H1 (cell line): ENCODE data around the gene FAM167B. TPM values are rescaled to one million over a fixed set of nuclear protein-coding genes. Genes with fewer than 3 reads are reported as not detected.

ENCODE experiments used
- CTCF ChIA-PET: fragments of 300-600 bp; sonication (Branson Sonifier 250); formaldehyde crosslinking; loops from one replicate; lab custom pipeline; 2021; ENCODE audit not compliant: partially characterized antibody; lab: Charles Lee
- POLR2A ChIA-PET: fragments of 300-600 bp; sonication (Branson Sonifier 250); formaldehyde crosslinking; loops from one replicate; lab custom pipeline; 2021; ENCODE audit warnings: inconsistent platforms; ENCODE audit not compliant: partially characterized antibody; lab: Charles Lee
- DNase-seq, 2 experiments: peaks; one replicate each; pipeline versions ENCODE4 v3.0.0 to v3.0.0-alpha.2; 2010 to 2022; ENCODE audit warnings: low spot score in 2 of 2, low read depth in 1 of 2, mixed read lengths in 1 of 2
- FAIRE-seq: peaks from 2 replicates; lab custom pipeline; 2011; peaks lifted over from hg19 to GRCh38; lab: Jason Lieb, UNC
- H2AFZ ChIP-seq: 2 replicates; pipeline ENCODE4 v1.8.1; 2012; ENCODE audit warnings: low read length, inconsistent platforms
- H2AK5ac ChIP-seq: 2 replicates; pipeline ENCODE4 v1.6.1; 2013; ENCODE audit warnings: low read depth, low read length
- H2BK120ac ChIP-seq: replicated peaks from 2 replicates; pipeline ENCODE3; 2013; ENCODE audit warnings: low read depth, low read length, inconsistent platforms
- H2BK12ac ChIP-seq: 2 replicates; pipeline ENCODE4 v1.6.1; 2013; ENCODE audit warnings: low read depth, low read length
- H2BK15ac ChIP-seq: 2 replicates; pipeline ENCODE4 v1.6.1; 2013; ENCODE audit warnings: low read length
- H2BK20ac ChIP-seq: 2 replicates; pipeline ENCODE4 v1.6.1; 2013; ENCODE audit warnings: low read length
- H2BK5ac ChIP-seq: 2 replicates; pipeline ENCODE4 v1.6.1; 2013; ENCODE audit warnings: low read depth, low read length
- H3K14ac ChIP-seq: 2 replicates; pipeline ENCODE4 v1.6.1; 2013; ENCODE audit warnings: inconsistent platforms; ENCODE audit not compliant: insufficient read length
- H3K18ac ChIP-seq: 2 replicates; pipeline ENCODE4 v1.6.1; 2013; ENCODE audit warnings: low read length; ENCODE audit errors: extremely low read depth
- H3K23ac ChIP-seq: 2 replicates; pipeline ENCODE4 v1.6.1; 2013; ENCODE audit warnings: inconsistent platforms; ENCODE audit not compliant: insufficient read length
- H3K23me2 ChIP-seq: 2 replicates; pipeline ENCODE4 v1.6.1; 2013; ENCODE audit warnings: low read depth, low read length
- H3K27ac ChIP-seq: 2 replicates; pipeline ENCODE4 v1.6.1; 2011; ENCODE audit warnings: low read depth, low read length, inconsistent platforms
- H3K27me3 ChIP-seq, 4 experiments: replicated peaks in 1 of 4; 1 replicate in 1 of 4; 2 replicates in 3 of 4; pipeline versions ENCODE4 v1.6.1 to v1.8.1; 2011 to 2013; ENCODE audit warnings: low read length in 3 of 4, mild to moderate bottlenecking in 3 of 4, inconsistent platforms in 2 of 4, mixed read lengths in 2 of 4, moderate library complexity in 1 of 4; ENCODE audit not compliant: control insufficient read depth in 3 of 4, insufficient read depth in 3 of 4; ENCODE audit errors: extremely low read depth in 1 of 4
- H3K36me3 ChIP-seq, 4 experiments: 2 replicates each; pipeline versions ENCODE4 v1.6.1 to v1.8.1; 2011 to 2013; ENCODE audit warnings: mild to moderate bottlenecking in 4 of 4, low read length in 3 of 4, moderate library complexity in 2 of 4, control low read depth in 1 of 4, inconsistent platforms in 1 of 4; ENCODE audit not compliant: insufficient read depth in 4 of 4, control insufficient read depth in 2 of 4
- H3K4ac ChIP-seq: replicated peaks from 2 replicates; pipeline ENCODE3; 2013; ENCODE audit warnings: low read length, low read depth, mixed read lengths, inconsistent platforms; ENCODE audit not compliant: insufficient read length
- H3K4me1 ChIP-seq, 4 experiments: replicated peaks in 1 of 4; 1 replicate in 1 of 4; 2 replicates in 3 of 4; pipeline versions ENCODE4 v1.6.1 to v1.8.1; 2011 to 2013; ENCODE audit warnings: low read length in 3 of 4, inconsistent platforms in 2 of 4, mixed read lengths in 1 of 4; ENCODE audit not compliant: insufficient read depth in 4 of 4, control insufficient read depth in 3 of 4
- H3K4me2 ChIP-seq, 2 experiments: 2 replicates each; pipeline versions ENCODE4 v1.6.1 to v1.8.1; 2011 to 2013; ENCODE audit warnings: low read depth in 2 of 2, low read length in 2 of 2, control low read depth in 1 of 2, inconsistent platforms in 1 of 2, mild to moderate bottlenecking in 1 of 2; ENCODE audit not compliant: insufficient read depth in 1 of 2
- H3K4me3 ChIP-seq, 4 experiments: fragments of 200-600, 300-600 bp in 1 of 4; sonication (generic), shearing (Covaris generic), sonication (Bioruptor Twin) in 1 of 4; 2 replicates each; pipeline versions ENCODE4 v1.5.1 to v1.8.1; 2011 to 2016; ENCODE audit warnings: low read length in 4 of 4, low read depth in 3 of 4, control low read depth in 2 of 4, inconsistent platforms in 2 of 4, mild to moderate bottlenecking in 2 of 4, mixed read lengths in 1 of 4, moderate library complexity in 1 of 4; ENCODE audit not compliant: insufficient read depth in 2 of 4; ENCODE audit errors: extremely low read depth in 1 of 4
- H3K56ac ChIP-seq: replicated peaks from 2 replicates; pipeline ENCODE3; 2013; ENCODE audit warnings: low read depth, mild to moderate bottlenecking, mixed read lengths, low read length, inconsistent platforms; ENCODE audit not compliant: insufficient read length
- H3K79me1 ChIP-seq: 2 replicates; pipeline ENCODE4 v1.6.1; 2013; ENCODE audit warnings: low read depth, low read length, control low read depth
- H3K79me2 ChIP-seq, 2 experiments: 2 replicates each; pipeline versions ENCODE4 v1.6.1 to v1.8.1; 2012 to 2013; ENCODE audit warnings: low read length in 2 of 2, mild to moderate bottlenecking in 2 of 2, inconsistent platforms in 1 of 2; ENCODE audit not compliant: insufficient read depth in 2 of 2, control insufficient read depth in 1 of 2
- H3K9ac ChIP-seq, 4 experiments: replicated peaks in 1 of 4; 1 replicate in 1 of 4; 2 replicates in 3 of 4; pipeline versions ENCODE4 v1.6.1 to v1.8.1; 2011 to 2013; ENCODE audit warnings: low read depth in 3 of 4, low read length in 3 of 4, control low read depth in 2 of 4, mild to moderate bottlenecking in 2 of 4, moderate library complexity in 2 of 4, inconsistent platforms in 1 of 4; ENCODE audit errors: extremely low read depth in 1 of 4
- H3K9me3 ChIP-seq, 2 experiments: 2 replicates each; pipeline versions ENCODE4 v1.6.1 to v1.8.1; 2012 to 2013; ENCODE audit warnings: mild to moderate bottlenecking in 2 of 2, moderate library complexity in 2 of 2, control low read depth in 1 of 2, inconsistent platforms in 1 of 2, low read depth in 1 of 2, low read length in 1 of 2, mixed read lengths in 1 of 2; ENCODE audit not compliant: insufficient read depth in 2 of 2
- H4K20me1 ChIP-seq, 2 experiments: replicated peaks in 1 of 2; 2 replicates each; pipeline versions ENCODE3 to v1.8.1; 2011 to 2013; ENCODE audit warnings: inconsistent platforms in 2 of 2, low read length in 2 of 2, mild to moderate bottlenecking in 1 of 2; ENCODE audit not compliant: insufficient read depth in 2 of 2, control insufficient read depth in 1 of 2
- H4K5ac ChIP-seq: 2 replicates; pipeline ENCODE4 v1.6.1; 2013; ENCODE audit warnings: low read length, low read depth, mixed read lengths, inconsistent platforms; ENCODE audit not compliant: insufficient read length
- H4K8ac ChIP-seq: 2 replicates; pipeline ENCODE4 v1.8.0; 2013; ENCODE audit warnings: mild to moderate bottlenecking, moderate library complexity, low read length, inconsistent platforms; ENCODE audit not compliant: insufficient read depth; ENCODE audit errors: extremely low read depth
- H4K91ac ChIP-seq: replicated peaks from 2 replicates; pipeline ENCODE3; 2013; ENCODE audit warnings: low read length, mixed read lengths, inconsistent platforms; ENCODE audit not compliant: insufficient read length
- CBX5 ChIP-seq: fragments of 300-800, 300-1000 bp; sonication (generic); IDR thresholded peaks from 2 replicates; pipeline ENCODE4 v1.7.1; 2016; ENCODE audit warnings: antibody characterized with exemption, low read length, low read depth
- CEBPB ChIP-seq: IDR thresholded peaks from 2 replicates; pipeline ENCODE4 v1.6.1; 2012; ENCODE audit warnings: low read depth, low read length
- CHD1 ChIP-seq: IDR thresholded peaks from 2 replicates; pipeline ENCODE4 v1.6.1; 2012; ENCODE audit warnings: low read depth, low read length, improper control_type of control experiment
- CTBP2 ChIP-seq: IDR thresholded peaks from 2 replicates; pipeline ENCODE4 v1.7.0; 2011; ENCODE audit warnings: borderline replicate concordance, mild to moderate bottlenecking, moderate library complexity, mixed read lengths, low read length; ENCODE audit not compliant: insufficient read depth, insufficient read length
- E2F6 ChIP-seq: IDR thresholded peaks from 2 replicates; pipeline ENCODE4 v1.6.1; 2012; ENCODE audit warnings: inconsistent platforms
- EGR1 ChIP-seq: IDR thresholded peaks from 2 replicates; pipeline ENCODE4 v1.6.1; 2011; ENCODE audit warnings: low read depth, low read length, borderline replicate concordance
- EP300 ChIP-seq, 2 experiments: IDR thresholded peaks; 1 replicate in 1 of 2; 2 replicates in 1 of 2; pipeline ENCODE4 v1.6.1; 2011 to 2012; ENCODE audit warnings: low read depth in 2 of 2, low read length in 2 of 2, mild to moderate bottlenecking in 2 of 2, borderline replicate concordance in 1 of 2, inconsistent platforms in 1 of 2, moderate library complexity in 1 of 2
- GTF2F1 ChIP-seq: IDR thresholded peaks from 2 replicates; pipeline ENCODE4 v1.6.1; 2012; ENCODE audit warnings: low read depth, low read length, improper control_type of control experiment, borderline replicate concordance
- KDM1A ChIP-seq: fragments of 200-600, 300-600 bp; sonication (generic); IDR thresholded peaks from 2 replicates; pipeline ENCODE4 v1.7.1; 2016; ENCODE audit warnings: mild to moderate bottlenecking, low read length, borderline replicate concordance
- MAFK ChIP-seq: IDR thresholded peaks from 2 replicates; pipeline ENCODE4 v1.6.1; 2012; ENCODE audit warnings: low read depth, mild to moderate bottlenecking, improper control_type of control experiment, low read length
- RNF2 ChIP-seq: fragments of 200-900, 300-1000 bp; sonication (generic); IDR thresholded peaks from 2 replicates; pipeline ENCODE4 v1.7.1; 2016; ENCODE audit warnings: borderline replicate concordance, low read depth, mild to moderate bottlenecking, antibody characterized with exemption, low read length; ENCODE audit not compliant: poor library complexity, severe bottlenecking; ENCODE audit errors: missing control alignments
- SRF ChIP-seq: IDR thresholded peaks from 2 replicates; pipeline ENCODE4 v1.6.1; 2011; ENCODE audit warnings: mild to moderate bottlenecking, low read depth, low read length, moderate library complexity
- ZNF274 ChIP-seq: IDR thresholded peaks from 2 replicates; pipeline ENCODE4 v1.7.0; 2012; ENCODE audit warnings: low read length, borderline replicate concordance; ENCODE audit errors: extremely low read depth
- polyA plus RNA-seq, 7 experiments: library from polyadenylated mRNA; depleted of rRNA in 3 of 7; stranded (reverse) in 5 of 7; unstranded in 2 of 7; fragments of >200 nt in 5 of 7; fragments of 200-250 nt in 2 of 7; gene quantifications; 1 replicate in 5 of 7; 2 replicates in 1 of 7; 4 replicates in 1 of 7; pipeline versions ENCODE4 v1.2.1 to v1.2.3, GENCODE V29; 2011 to 2013; ENCODE audit warnings: missing spikeins in 2 of 7, mixed read lengths in 2 of 7
- total RNA-seq: library from RNA; stranded (reverse); fragmentation: NEBNext Ultra II Directional; extraction: Animal tissue kit (Norgen Biotek cat#: 25700); gene quantifications from 2 replicates; pipeline ENCODE4 v1.2.1, GENCODE V29; 2021

Gene FAM167B
- total and polyA plus RNA-seq, 2 of the 8 experiments (the other 6 are each of a cell fraction or from before 2014, with no cell fraction given) = 2.8 to 3.9 TPM

GRCh38 chr1:32269744-32270143, 22.7 kb downstream of the FAM167B start:
- FAIRE-seq = no peak
- ChIA-PET CTCF (no interaction called here), POLR2A (no interaction called here)

More at GRCh38 chr1:32269744-32270143, 22.7 kb downstream of the FAM167B start:
- Histone ChIP-seq H3K23ac (no peak overlapping the region), H3K18ac (no peak overlapping the region), H4K20me1 (no peaks in the 10 kb centered on the region), H3K79me1 (no peaks in the 10 kb centered on the region), H3K9me3 (no peaks in the 10 kb centered on the region), H2BK120ac (no peak overlapping the region), H2AK5ac (no peak overlapping the region), H3K36me3 (no peaks in the 10 kb centered on the region), H3K4me3 (no peak overlapping the region), H2BK15ac (no peak overlapping the region), H3K4me2 (no peak overlapping the region), H3K4me1 (peaks cover 6 to 20% (median 14%) of the 10 kb centered on the region in 4 experiments), H2BK12ac (no peak overlapping the region), H2AFZ (no peak overlapping the region), H2BK5ac (no peak overlapping the region), H2BK20ac (0 out of 2 replicates have a peak overlapping the region, but pooled peaks have one; percentile 61), H3K79me2 (no peaks in the 10 kb centered on the region), H4K5ac (no peak overlapping the region), H3K14ac (no peak overlapping the region), H4K91ac (no peak overlapping the region), H3K23me2 (peaks cover 12% of the 10 kb centered on the region), H4K8ac (no peak overlapping the region), H3K56ac (no peak overlapping the region), H3K27me3 (no peaks in the 10 kb centered on the region), H3K9ac (no peak overlapping the region), H3K4ac (no peak overlapping the region), H3K27ac (no peak overlapping the region)
- DNase-seq = no peak
- TF ChIP-seq EP300 (IDR thresholded peaks at IDR 0.05; ENCODE audit: borderline replicate concordance in 1 of 2, low read depth in 2 of 2, low read length in 2 of 2) (no peak), CEBPB (no peak), GTF2F1 (no peak), CTBP2 (no peak), EGR1 (no peak), MAFK (no peak), SRF (no peak), E2F6 (no peak), ZNF274 (no peak), CHD1 (no peak), RNF2 (no peak), CBX5 (no peak), KDM1A (no peak)
